ENCODE measurements around the gene SMO.

SMO gene

DNA sequence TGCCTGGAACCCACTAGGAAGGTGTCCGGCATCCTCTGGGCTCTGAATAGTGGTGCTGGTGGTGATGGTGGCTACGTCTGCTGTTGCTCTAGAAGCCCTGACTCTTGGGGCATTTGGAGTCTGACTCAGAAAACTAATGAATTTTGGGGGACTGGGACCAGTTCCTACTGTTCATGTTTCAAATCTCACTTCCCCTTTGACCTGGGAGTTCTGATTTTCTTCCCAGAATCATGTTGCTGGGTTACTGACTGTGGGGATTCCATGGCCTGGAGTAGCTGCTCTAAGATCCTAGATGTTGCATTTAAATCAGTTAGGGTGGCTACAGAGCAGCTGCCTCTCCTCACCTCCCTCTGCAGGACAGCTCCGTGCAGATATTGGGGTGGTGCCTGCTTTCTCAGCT lies 40.7 kb upstream of the SMO start:
- H3K4me3 ChIP-seq (ENCODE audit: low read depth, low read length), result no peak overlapping the region
- DNase-seq (ENCODE audit: low read depth, low spot score), result no peak
- ChIA-PET CTCF (interaction anchor here (1.4 to 3.8 kb wide), 2 partner anchors 15 to 56 kb away, joined by 4 to 28 read pairs; no protein-coding TSS in a partner anchor), POLR2A (interaction anchor here (0.5 kb wide), 1 partner anchor 49 kb away, joined by 3 read pairs; no protein-coding TSS in a partner anchor)
- no peak for TF ChIP-seq CTCF (IDR thresholded peaks at IDR 0.05; ENCODE audit: insufficient read depth, low read length, missing control alignments)

DNA sequence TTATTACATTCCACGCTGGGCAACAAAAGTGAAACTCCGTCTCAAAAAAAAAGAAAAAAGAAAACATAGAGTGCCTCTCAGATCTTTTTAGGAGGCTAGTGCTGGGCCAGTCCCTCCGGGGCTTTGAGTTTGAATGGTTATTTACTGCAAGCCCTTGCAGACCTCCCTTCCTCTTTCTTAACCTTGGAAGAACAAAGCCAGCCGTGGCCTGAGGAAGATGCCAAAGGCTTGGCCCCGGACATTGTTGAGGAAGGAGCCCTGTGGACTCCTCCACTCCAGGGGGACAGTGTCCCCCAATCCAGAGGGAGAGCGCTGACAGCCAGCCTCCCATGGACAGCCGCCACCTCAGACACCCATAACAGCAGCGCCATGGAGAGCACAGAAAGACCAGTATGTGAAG lies 38.9 kb upstream of the SMO start:
- no peak for TF ChIP-seq CTCF (IDR thresholded peaks at IDR 0.05; ENCODE audit: insufficient read depth, low read length, missing control alignments)
- DNase-seq (ENCODE audit: low read depth, low spot score), result no peak
- ChIA-PET POLR2A (no interaction called here), CTCF (interaction anchor here (3.6 kb wide), 1 partner anchor 14 kb away, joined by 41 read pairs; no protein-coding TSS in a partner anchor)
- H3K4me3 ChIP-seq (ENCODE audit: low read depth, low read length), result no peak overlapping the region

DNA sequence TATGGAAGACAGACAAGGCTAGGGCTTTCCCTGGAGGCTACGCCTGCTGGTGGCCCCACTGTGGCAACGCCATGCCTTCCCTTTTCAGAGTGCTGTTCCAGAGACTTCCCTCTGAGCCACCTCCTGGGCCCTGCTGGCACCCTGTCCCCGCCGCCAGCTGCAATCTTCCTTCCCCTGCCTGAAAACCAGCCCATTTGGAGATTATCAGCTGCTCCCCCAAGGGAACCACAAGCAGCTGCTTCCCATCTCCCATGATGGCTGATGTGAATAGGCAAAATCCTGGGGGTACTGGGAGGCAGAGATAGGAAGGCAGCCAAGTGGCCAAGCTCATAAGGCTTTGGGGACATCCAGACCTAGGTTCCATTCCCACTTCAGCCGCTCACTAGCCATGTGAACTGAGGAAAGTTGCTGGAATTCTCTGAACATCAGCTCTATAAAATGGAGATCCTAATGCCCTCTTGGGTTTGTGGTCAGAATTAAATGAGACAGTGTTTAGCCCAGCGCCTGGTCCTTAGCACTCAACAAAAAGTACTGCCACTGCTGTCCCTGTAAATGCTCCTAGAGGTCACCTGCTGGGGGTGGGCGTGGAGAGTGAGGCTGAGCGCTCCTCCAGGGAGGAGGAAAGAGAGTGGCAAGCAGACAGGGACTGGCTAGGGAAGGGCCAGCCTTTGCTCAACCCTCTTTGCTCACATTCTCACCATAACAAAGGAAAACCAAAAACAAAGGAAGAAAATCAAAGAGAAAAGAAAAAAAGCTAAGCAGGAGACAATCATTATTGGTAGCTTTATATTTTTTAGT lies 38.0 kb upstream of the SMO start:
- H3K4me3 ChIP-seq (ENCODE audit: low read depth, low read length), result no peak overlapping the region
- no peak for DNase-seq (ENCODE audit: low read depth, low spot score)
- CTCF ChIA-PET, result interaction anchor here (1.1 to 3.6 kb wide), 2 partner anchors 13 to 18 kb away, joined by 3 to 41 read pairs; no protein-coding TSS in a partner anchor
- POLR2A ChIA-PET, result no interaction called here
- TF ChIP-seq CTCF (IDR thresholded peaks at IDR 0.05; ENCODE audit: insufficient read depth, low read length, missing control alignments), result no peak

- POLR2A ChIA-PET, result interaction anchor here (0.7 kb wide), 1 partner anchor 93 kb away, joined by 3 read pairs; no protein-coding TSS in a partner anchor
- H3K4me3 ChIP-seq (ENCODE audit: low read depth, low read length), result no peak overlapping the region
- CTCF ChIA-PET, result interaction anchor here (1.4 to 2.9 kb wide), 2 partner anchors 10 to 14 kb away, joined by 4 to 22 read pairs; no protein-coding TSS in a partner anchor
- DNase-seq (ENCODE audit: low read depth, low spot score), result no peak
- TF ChIP-seq CTCF (IDR thresholded peaks at IDR 0.05; ENCODE audit: insufficient read depth, low read length, missing control alignments), result no peak
Observed at GRCh38 chr7:129157651-129158050, 30.8 kb upstream of the SMO start.

DNA sequence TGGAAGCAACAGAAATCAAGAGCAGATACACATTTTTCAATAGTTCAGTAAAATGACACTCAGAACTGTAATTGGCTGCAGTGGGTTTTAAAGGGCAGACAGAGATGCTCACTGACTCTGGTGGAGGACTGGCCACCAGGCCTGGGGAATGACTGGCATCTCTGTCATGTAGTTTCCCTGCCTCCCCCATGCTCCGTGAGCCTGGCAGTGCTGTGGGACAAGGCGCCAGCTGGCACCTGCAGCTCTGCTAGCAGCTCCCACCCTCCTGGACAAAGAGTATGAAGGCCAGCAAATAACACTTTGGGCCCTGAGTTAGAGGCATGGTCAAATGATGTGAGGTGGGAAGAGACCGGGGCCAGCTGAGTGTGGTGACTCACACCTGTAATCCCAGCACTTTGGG lies 28.9 kb upstream of the SMO start:
- ChIA-PET POLR2A (interaction anchor here (0.6 kb wide), 1 partner anchor 242 kb away, joined by 3 read pairs; no protein-coding TSS in a partner anchor), CTCF (interaction anchor here (1.1 to 3.5 kb wide), 4 partner anchors 11 to 68 kb away, joined by 3 to 19 read pairs (median 4); no protein-coding TSS in a partner anchor)
- no peak for TF ChIP-seq CTCF (IDR thresholded peaks at IDR 0.05; ENCODE audit: insufficient read depth, low read length, missing control alignments)
- no peak overlapping the region for H3K4me3 ChIP-seq (ENCODE audit: low read depth, low read length)
- DNase-seq (ENCODE audit: low read depth, low spot score), result no peak

GRCh38 chr7:129160161-129160905 lies 28.1 kb upstream of the SMO start:
- POLR2A ChIA-PET, result no interaction called here
- DNase-seq (ENCODE audit: low read depth, low spot score), result no peak
- TF ChIP-seq CTCF (IDR thresholded peaks at IDR 0.05; ENCODE audit: insufficient read depth, low read length, missing control alignments), result no peak
- CTCF ChIA-PET, result interaction anchor here (1.0 to 10.0 kb wide), 8 partner anchors 10 to 120 kb away, joined by 3 to 297 read pairs (median 4); no protein-coding TSS in a partner anchor
- no peak overlapping the region for H3K4me3 ChIP-seq (ENCODE audit: low read depth, low read length)
